Chondrocyte (in vitro differentiated cells): ENCODE data around the gene MTHFD1. TPM values are rescaled to one million over a fixed set of nuclear protein-coding genes. Genes with fewer than 3 reads are reported as not detected.

Experiments
- DNase-seq: peaks from one replicate; pipeline ENCODE4 v3.0.0; 2021; ENCODE audit warnings: mixed read lengths, low spot score
- H3K27ac Mint-ChIP-seq: one replicate; pipeline ENCODE4 v1.8.0; 2021; ENCODE audit warnings: mild to moderate bottlenecking, moderate library complexity, mixed read lengths; ENCODE audit not compliant: unreplicated experiment
- H3K27me3 Mint-ChIP-seq: 2 replicates; pipeline ENCODE4 v1.8.0; 2021; ENCODE audit warnings: low read depth, mixed read lengths
- H3K36me3 Mint-ChIP-seq: 2 replicates; pipeline ENCODE4 v1.8.0; 2021; ENCODE audit warnings: low read depth, mixed read lengths
- H3K4me1 Mint-ChIP-seq: 2 replicates; pipeline ENCODE4 v1.8.0; 2021; ENCODE audit warnings: low read depth, mild to moderate bottlenecking, mixed read lengths
- H3K4me3 Mint-ChIP-seq: one replicate; pipeline ENCODE4 v1.8.0; 2021; ENCODE audit warnings: mild to moderate bottlenecking, moderate library complexity, mixed read lengths; ENCODE audit not compliant: unreplicated experiment
- H3K9me3 Mint-ChIP-seq: 2 replicates; pipeline ENCODE4 v1.8.0; 2021; ENCODE audit warnings: low read depth, mixed read lengths
- total RNA-seq: library from RNA; stranded (reverse); gene quantifications from 3 replicates; pipeline ENCODE4 v1.2.1, GENCODE V29; 2021
- TF ChIP-seq, protein P1 (sequence below): fragments of 200-600 bp; sonication (generic); IDR thresholded peaks from 2 replicates; pipeline ENCODE4 v1.5.0; 2021; ENCODE audit warnings: antibody characterized with exemption, mild to moderate bottlenecking, moderate library complexity

Gene MTHFD1
- total RNA-seq, 1 donor from 2014 or later, result 54.2 TPM

DNA sequence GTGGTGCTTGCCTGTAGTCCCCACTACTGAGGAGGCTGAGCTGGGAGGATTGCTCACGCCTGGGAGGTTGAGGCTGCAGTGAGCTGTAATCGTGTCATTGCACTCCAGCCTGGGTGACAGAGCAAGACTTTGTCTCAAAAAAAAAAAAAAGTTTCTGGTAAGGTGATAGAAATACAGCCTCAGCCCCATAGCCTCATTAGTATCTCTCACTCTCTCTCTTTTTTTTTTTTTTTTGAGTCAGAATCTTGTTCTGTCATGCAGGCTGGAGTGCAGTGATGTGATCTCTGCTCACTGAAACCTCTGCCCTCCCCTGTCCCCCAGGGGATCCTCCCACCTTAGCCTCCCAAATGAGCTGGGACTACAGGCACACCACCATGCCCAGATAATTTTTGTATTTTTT, 19.2 kb downstream of the MTHFD1 start:
- no peaks in the 10 kb centered on the region for H3K9me3 Mint-ChIP-seq
- peak overlapping the region; percentile 32 for H3K27ac Mint-ChIP-seq
- no peak for DNase-seq
- H3K27me3 Mint-ChIP-seq, result no peaks in the 10 kb centered on the region
- TF ChIP-seq, protein P1, sequence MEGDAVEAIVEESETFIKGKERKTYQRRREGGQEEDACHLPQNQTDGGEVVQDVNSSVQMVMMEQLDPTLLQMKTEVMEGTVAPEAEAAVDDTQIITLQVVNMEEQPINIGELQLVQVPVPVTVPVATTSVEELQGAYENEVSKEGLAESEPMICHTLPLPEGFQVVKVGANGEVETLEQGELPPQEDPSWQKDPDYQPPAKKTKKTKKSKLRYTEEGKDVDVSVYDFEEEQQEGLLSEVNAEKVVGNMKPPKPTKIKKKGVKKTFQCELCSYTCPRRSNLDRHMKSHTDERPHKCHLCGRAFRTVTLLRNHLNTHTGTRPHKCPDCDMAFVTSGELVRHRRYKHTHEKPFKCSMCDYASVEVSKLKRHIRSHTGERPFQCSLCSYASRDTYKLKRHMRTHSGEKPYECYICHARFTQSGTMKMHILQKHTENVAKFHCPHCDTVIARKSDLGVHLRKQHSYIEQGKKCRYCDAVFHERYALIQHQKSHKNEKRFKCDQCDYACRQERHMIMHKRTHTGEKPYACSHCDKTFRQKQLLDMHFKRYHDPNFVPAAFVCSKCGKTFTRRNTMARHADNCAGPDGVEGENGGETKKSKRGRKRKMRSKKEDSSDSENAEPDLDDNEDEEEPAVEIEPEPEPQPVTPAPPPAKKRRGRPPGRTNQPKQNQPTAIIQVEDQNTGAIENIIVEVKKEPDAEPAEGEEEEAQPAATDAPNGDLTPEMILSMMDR, result no peak
- no peak overlapping the region for H3K4me3 Mint-ChIP-seq
- H3K36me3 Mint-ChIP-seq, result peaks cover 12% of the 10 kb centered on the region
- peaks cover 34% of the 10 kb centered on the region for H3K4me1 Mint-ChIP-seq

DNA sequence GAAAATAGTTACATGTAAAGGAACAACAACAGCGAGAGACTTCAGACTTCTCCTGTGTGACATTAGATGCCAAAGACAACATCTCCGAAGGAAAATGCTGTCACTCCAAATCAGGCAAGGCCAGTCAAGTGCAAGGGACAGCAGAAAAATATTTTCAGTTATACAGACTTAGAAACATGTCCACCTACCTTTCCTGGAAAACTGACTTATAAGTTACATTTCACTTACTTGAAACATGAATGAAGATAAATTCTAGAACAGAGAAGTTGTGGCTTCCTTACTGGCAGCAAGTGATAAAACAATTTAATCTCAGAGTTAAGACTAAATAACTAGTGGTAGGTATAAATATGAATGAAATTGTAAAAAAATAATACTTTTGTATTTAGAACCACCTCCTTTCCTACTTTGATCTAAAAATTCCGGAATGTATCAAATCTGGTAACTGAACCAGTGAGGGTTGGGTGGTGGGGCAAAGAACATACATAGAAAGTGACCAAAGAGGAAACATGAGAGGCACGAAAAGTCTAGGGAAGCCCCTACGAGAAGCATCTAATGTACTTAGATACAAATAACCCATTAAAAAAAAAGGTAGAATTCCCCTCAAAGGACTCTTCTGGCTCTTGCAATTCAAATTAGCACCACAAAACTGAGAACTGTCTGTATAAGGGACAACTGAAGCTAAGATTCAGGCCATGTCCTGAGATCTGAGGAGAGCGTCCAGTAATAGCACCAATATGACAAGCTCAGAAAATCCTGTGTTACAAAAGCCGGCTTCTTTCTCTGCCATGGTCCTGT, 21.2 kb downstream of the MTHFD1 start:
- no peak overlapping the region for H3K4me3 Mint-ChIP-seq
- TF ChIP-seq, protein P1, result no peak
- peaks cover 9% of the 10 kb centered on the region for H3K36me3 Mint-ChIP-seq

DNA sequence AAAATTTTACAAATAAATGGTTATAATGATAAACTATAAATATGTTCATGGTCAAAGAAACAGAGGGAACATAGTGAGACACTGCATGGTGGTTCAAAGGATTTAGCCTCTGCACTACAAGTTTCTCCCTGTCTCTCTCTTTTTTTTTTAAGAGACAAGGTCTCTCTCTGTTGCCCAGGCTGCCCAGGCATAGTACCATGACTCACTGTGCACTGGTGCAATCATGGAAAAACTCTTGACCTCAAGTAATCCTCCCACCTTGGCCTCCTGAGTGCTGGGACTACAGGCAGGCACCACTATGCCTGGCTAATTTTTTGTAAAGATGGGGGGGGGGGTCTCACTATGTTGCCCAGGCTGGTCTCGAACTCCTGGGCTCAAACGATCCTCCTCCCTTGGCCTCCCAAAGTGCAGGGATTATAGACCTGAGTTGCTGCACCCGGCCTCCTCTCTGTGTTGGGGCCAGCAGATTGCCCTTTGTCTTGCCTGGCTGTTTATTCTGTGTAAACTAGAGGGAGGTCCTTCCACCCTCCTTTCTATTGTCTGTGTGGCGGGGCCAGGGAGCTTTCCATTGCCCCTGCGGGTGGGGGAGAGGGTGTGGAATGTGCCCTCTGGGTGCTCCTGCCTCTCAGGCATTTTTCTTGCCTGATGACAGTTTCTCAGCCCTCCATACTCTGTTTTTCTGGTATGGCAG, 22.1 kb downstream of the MTHFD1 start:
- Mint-ChIP-seq H3K4me1 (peaks cover 32% of the 10 kb centered on the region), H3K9me3 (no peaks in the 10 kb centered on the region), H3K27ac (peak overlapping the region; percentile 85), H3K36me3 (peaks cover 10% of the 10 kb centered on the region), H3K4me3 (no peak overlapping the region), H3K27me3 (no peaks in the 10 kb centered on the region)
- DNase-seq, result no peak
- TF ChIP-seq, protein P1, result no peak

More for the DNA sequence above, 21.2 kb downstream of the MTHFD1 start:
- no peaks in the 10 kb centered on the region for H3K9me3 Mint-ChIP-seq
- peak overlapping the region; percentile 65 for H3K27ac Mint-ChIP-seq
- peaks cover 34% of the 10 kb centered on the region for H3K4me1 Mint-ChIP-seq
- no peak for DNase-seq
- no peaks in the 10 kb centered on the region for H3K27me3 Mint-ChIP-seq

DNA sequence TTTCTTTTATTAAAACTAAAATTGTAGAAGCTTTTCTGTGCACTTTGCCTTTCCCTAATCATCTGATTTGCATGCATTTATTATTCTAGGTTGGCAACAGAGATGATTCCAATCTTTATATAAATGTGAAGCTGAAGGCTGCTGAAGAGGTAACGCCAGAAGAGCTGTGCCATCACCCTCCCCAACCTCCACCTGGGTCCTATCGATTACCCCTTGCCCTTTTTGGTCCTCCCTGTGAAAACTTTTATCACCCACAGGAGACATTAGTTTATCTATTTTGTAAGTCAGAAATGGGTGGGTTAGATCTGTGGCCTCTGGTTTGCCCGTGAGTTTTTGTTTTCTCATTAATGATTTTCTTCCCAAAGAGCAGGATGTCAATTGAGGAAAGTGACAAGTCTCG, 22.8 kb downstream of the MTHFD1 start:
- H3K36me3 Mint-ChIP-seq, result peaks cover 14% of the 10 kb centered on the region

DNA sequence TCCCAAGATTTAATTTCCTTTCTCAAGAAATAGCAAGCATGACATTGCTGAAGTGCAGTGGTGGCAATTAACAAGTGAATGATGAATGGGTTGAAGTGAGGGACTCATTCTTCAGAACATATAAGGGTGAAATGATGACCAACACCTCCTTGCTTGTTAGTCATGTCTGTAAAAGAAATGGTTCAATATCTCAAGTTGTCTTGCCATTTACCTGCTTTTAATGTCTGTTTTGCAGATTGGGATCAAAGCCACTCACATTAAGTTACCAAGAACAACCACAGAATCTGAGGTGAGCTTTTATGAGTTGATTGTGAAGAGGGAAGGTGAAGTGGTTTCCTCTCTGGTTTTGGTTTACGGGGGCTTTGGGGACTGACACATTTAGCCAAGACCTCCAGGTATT, 24.1 kb downstream of the MTHFD1 start:
- H3K27ac Mint-ChIP-seq, result no peak overlapping the region
- TF ChIP-seq, protein P1, result no peak
- no peaks in the 10 kb centered on the region for H3K27me3 Mint-ChIP-seq
- H3K36me3 Mint-ChIP-seq, result peaks cover 18% of the 10 kb centered on the region
- peaks cover 36% of the 10 kb centered on the region for H3K4me1 Mint-ChIP-seq
- DNase-seq, result no peak
- no peak overlapping the region for H3K4me3 Mint-ChIP-seq
- H3K9me3 Mint-ChIP-seq, result no peaks in the 10 kb centered on the region

More for the DNA sequence above, 22.8 kb downstream of the MTHFD1 start:
- no peak for DNase-seq
- Mint-ChIP-seq H3K27me3 (no peaks in the 10 kb centered on the region), H3K4me1 (peaks cover 32% of the 10 kb centered on the region), H3K9me3 (no peaks in the 10 kb centered on the region), H3K27ac (peak overlapping the region; percentile 45), H3K4me3 (no peak overlapping the region)
- TF ChIP-seq, protein P1, result no peak
